GM21786 (cell line): ENCODE results near the gene CASZ1.

Experiments used
- ATAC-seq: cut with Tn5 transposase; IDR thresholded peaks from one replicate; pipeline ENCODE4 v1.9.1; 2021; ENCODE audit not compliant: unreplicated experiment

Gene CASZ1

DNA sequence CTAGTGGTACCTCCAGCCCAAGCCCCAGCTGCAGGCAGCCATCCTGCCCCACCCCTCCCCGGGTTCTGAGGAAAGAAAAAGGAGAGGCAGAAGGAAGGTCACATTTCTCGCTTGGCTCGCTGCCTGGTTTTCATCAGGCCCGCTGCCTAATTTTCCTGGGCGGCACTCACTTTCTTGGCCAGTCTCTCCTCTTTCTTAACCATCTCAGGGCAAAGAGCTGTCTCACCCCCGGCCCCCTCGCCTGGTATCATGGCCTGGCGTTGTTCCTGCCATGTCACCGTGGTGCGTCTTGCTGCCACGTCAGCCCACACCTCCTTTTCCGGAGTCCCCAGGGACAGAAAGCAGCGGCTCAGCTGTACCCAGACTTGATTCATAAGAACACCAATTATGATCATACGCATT is 26.6 kb upstream of the CASZ1 start:
- no peak for ATAC-seq

DNA sequence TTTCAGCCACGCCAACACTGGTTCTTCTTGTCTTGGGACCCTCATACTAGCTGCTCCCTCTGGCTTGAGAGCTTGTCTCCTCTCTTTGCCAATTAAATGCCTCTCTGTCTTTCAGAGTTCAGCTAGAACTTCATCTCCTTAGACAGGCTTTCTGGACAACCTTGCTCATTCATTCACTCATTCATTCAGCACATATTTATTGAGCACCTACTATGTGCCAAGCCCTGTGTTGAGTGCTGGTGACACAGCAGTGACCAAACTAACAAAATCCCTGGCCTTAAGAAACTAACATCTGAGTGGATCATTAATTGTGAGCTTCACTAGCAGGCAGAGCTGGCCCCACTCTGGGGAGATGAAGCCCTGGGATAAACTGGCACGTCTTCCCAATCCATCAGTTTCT is 24.9 kb upstream of the CASZ1 start:
- no peak for ATAC-seq

DNA sequence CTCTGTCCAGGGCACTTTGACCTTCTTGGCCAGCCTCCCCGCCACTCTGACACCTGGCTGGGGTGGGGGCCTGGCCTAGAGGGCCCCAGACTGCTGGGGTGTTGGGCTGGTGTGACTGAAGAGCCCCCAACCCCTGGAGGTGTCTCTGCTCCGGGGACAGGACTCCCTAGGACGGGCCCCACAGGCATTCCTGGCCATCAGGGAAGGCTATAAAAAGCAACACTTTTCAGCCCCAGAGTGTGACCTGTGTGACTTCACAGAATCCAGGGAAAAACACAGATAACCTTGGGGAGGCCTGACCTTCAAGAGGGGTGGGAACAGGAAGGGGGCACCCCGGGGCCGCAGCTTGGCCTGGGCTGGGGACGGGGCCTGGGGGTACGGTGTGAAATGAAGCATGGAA is 24.0 kb upstream of the CASZ1 start:
- ATAC-seq: no peak

DNA sequence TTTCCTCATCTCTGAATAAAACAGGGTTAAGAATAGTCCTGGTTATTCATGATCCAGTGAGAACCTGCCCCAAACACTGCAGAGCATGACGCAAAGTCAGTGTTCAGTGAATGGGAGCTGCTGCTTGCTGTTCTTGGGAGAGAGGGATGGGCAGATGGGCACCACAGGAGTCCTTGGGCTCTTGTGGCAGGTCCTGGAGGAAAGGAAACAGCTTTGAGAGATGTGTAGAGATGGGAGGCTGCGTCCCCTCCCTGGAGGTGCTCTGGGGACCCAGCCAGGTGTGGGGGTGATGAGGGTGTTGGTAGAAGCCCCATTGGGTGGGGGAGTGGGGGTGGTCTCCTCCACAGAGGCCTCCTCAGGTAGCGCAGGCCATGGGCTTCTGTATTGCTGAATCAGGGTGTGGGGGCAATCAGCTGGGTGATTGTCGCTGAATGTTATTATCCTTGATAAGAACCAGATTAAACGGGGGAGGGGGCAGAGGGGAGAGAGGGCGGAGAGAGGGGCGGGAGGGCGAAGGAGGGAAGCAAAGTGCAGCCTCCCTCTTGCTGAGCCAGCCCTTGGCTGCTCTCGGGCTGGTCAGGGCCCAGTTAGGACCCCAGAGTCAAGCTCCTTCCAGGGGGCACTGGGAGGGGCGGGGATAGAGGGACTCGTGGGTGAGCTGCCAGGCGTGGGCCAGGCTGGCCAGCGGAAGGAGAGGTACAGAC is 22.9 kb upstream of the CASZ1 start:
- ATAC-seq: no peak

DNA sequence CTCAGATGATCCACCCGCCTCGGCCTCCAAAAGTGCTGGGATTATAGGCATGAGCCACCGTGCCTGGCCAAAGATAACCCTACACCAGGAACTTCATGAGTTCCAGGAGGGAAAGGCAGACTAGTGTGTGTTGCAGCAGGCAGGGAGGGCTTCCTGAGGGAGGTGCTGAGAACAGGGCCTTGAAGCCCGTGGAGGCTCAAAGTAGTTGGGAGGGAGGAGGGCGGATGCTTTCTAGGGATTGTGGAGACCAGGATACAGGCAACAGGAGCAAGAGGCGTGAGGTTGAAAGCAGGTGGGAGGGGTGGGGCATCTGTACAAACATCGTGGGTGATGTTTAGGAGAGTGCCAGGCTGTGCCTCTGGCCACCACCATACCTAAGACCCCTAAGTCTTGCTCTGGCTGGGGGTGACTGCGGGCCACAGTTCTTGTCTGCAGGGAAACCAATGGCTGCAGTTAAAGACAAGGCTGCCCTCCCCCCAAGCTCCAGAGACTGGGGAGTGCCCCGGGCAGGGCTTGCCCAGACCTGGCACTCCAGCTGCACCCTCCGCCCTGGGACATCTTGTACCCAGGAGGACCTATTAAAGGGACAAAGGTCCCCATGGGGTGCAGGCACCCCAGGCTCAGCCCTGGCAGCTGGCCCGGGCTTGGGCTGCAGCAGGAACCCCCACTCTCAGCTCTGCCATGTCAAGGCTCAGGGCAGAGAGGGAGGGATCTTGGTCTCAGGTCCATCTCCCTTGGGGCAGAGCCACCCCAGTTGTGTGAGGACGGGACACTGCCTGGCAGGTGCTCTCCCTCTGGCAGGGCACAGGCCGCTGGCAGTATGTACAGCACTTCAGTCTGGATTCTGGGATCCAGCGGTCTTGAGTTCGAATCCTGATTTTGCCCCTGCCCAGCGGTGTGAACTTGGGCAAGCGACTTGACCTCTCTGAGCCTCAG is 22.1 kb upstream of the CASZ1 start:
- no peak for ATAC-seq

DNA sequence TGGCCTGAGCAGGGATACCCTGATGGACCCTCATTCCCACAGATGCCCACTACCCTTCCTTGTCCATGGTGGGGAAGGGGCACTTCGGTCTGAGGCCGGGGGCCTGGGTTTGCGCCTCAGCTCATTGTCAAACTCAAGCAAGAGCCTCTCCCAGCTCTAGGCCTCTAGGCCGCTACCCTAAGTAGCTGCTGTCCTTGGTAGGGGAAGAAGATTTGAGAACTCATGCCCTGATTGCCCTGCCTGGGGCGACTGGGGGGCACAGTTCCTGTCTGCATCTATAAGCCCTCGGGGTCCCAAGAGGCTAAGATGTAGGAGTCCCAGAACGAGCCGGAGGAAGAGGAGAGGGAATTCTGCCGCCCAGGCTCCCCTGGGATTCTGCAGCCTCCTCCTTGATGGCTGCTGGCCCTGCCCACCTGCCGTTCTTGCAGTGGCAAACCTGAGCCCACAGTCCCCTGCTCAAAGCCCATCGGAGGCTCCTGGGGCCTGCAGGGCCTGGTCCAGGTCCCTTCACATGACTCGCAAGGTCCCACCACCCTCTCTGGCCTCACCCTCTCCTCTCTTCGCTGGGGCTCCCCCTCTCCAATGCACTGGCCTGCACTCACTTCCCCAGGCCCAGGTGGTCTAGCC is 20.4 kb upstream of the CASZ1 start:
- ATAC-seq: no peak

DNA sequence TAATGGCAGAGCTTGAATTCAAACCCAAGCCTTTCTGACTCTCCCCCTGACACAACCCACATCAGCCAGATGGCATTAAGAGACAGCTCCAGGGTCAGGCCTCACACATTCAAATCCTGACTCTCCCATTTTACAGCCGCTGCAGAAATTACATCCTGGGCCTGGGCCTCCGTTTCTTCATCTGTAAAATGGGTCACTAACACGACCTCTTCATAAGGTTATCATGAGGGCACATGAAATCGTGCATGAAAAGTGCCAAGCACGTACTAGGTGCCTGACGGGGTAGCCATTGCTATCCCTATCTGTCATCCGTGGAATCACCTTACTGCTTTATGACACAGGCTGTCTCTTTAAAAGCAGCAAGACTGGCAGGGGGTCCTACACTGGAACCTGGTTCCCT is 19.8 kb upstream of the CASZ1 start:
- ATAC-seq: no peak

DNA sequence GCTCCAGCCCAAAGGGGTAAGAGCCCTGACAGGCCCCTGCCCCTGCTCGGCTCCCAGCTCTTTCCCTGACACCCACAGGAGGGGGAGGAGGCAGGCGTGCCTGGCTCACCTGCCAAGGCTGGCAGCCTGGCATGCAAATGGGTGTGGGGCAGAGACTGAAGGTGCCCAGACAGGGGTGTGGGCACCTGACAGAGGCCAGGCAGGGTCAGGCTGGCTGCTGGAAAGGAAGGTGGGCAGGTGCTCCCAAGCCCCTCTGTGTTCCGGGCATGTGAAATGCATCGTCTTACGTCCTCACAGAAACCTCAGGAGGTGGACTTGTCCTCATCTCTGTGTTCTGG is 19.4 kb upstream of the CASZ1 start:
- no peak for ATAC-seq

DNA sequence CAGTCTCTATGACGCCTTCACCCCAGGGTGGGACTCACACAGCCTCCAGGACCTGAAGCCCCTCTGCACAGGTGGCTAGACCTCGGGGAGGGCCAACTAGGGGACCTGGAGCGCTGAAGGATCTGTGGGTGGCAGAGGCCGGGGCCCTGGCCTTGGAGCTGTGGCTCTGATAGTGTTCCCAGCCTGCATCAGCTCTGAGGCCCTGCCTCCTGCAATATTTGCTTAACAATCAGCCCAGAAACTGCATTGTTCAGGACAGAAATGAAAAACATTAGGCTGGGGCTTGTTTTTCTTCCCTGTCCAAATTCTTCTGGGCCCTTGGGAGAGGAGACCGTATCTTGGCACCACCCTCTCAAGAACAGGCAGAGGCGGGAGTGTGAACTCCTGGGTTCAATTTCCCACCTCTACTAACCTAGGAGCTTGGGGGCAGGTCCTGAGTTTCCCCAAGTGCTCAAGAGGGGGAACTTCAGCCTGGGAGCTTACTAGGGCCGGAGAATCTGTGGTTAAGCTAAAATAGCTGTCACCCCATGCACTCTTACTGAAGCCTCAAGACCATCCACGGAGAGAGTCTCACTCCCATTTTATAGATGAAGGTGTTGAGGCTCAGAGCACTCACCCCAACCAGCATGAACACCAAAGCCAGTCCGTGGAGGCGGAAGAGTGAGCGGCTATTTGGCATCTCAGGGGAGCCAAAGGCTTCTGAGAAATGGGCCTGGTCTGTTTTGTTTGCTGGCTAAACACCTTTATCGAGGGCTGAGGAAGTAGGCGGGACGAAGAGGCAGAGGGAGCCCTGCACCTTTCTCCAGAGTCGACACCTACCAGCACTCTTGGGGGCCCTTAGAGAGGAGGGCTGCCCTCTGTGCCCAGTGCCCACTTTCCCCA is 18.8 kb upstream of the CASZ1 start:
- no peak for ATAC-seq

DNA sequence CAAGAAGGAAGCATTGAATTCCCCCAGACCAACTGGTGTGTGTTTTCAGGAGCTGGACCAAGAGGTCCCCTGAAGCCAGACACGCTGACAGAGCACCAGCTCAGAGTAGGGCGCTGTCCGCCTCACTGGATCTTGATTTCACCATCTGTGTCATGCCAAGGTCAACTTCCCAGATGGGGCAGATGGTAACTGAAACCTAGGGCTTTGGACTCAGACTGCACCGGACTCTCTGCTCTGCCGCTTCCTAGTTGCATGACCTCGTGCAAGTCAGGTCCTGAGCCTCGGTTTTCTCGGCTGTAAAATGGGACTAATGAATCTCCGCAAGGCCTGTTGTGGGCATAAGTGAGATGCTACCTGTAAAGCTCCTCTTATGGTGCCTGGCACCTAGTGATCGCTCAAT is 17.9 kb upstream of the CASZ1 start:
- no peak for ATAC-seq

DNA sequence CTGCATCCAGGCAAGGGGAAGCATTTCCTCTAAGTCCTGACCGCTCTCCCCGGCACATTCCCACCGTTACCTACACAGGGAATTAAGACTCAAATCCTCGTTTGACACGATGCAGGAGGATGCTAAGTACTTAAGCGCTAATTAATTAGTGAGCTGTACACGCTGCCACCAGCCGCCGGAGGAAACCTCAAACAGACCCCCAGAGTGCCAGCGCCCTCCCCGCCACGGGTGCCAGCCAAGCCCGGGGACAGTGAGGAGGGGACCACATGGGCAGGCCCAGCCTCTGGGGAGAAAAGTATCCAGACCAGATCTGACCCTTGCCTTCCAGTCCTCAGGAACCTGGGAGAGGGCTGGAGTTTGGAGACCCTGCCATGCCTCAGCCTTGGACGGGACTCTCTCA is 17.4 kb upstream of the CASZ1 start:
- ATAC-seq: no peak

DNA sequence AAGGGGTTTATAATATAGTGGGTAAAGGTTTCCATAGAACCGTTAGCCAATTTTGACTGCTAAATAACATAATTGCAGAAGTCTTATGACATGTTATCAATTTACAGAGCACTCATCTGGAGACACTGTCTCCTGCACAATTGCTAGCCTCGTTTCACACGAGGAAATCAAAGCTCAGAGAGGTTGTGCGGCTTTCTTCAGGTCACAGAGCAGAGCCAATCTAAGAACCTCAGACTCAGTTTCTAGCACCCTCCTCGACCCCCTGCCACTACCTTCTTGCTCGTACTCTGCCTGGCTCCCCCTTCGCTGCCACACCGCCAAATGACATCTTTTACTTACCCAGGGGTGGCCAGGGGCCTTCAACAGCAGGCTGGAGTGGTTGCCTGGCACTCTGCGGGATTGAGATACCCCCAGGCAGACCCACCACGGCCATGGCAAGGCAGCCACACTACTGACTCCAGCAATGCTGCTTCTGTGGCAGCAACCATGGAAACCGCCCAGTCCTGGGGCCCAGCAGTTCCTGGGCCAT is 16.0 kb upstream of the CASZ1 start:
- no peak for ATAC-seq

DNA sequence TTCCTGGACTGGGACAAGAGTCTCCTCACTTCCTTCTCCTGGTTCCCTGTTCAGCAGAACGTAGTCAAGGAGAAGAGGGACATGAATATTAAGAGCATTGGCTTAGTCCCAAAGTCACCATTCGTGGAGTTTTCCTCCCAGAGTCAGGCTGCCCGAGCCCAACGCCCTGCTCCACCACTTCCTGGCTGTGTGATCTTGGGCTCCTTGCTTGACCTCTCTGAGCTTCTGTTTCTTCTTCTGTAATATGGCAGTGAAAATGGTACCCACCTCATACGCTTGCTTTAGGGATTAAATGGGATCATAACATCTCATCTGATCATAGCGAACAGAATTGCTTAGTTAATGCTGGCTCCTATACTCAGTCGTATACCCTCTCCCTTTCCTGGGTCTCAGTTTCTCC is 12.0 kb upstream of the CASZ1 start:
- no peak for ATAC-seq

DNA sequence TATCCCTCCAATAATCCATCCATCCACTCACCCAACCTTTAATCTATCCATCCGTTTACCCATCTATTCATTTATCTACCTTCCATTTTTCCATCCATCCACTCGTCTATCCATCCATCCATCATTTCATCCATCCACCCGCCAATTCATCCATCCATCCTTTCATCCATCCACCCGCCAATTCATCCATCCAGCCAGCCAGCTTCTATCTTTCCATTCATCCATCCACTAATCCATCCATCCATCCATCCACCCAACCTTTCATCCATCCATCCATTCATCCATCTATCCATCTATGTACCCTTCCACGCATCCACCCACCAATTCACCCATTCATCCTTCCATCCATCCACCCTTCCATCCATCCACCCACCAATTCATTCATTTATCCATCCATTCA is 10.5 kb upstream of the CASZ1 start:
- no peak for ATAC-seq

DNA sequence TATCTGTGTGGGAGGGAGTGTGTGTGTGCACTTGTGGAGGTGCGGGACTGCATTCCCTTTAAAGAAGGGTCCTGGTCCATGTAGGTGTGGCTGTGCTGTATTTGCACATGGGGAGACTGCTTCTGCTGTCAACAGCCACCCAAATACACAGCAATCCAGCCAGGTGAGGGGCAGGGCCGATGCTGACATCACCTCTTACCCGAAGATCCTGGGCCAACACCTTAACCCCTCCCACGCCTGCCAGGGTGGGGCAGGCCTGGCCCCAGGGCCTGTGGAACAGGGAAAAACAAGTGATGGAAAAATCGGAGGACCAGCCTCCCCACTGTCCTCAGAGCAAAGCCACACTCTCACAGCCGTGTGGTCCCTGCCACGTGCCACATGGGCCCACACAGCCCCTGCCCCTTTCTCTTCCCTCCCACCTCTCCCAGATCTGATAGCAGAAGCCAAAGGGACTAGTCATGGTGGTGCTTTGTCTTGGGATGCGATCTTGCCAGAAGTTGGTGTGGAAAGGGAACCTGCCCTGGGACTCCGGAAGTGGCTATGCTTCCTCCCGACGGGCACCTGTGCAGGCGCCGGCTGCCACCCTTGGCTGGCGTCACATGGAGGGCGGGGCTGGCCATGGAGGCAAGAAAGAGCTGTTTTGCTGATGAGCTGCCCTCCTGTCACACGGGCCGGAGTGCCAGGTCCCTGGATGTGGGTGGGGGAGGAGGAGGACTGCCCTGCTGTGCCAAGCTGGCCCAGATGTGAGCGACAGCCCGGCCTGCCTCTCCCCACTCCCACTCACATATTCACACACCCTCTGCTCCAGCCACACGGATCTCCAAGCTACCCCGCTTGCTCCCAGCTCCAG is 7.8 kb upstream of the CASZ1 start:
- ATAC-seq: no peak

DNA sequence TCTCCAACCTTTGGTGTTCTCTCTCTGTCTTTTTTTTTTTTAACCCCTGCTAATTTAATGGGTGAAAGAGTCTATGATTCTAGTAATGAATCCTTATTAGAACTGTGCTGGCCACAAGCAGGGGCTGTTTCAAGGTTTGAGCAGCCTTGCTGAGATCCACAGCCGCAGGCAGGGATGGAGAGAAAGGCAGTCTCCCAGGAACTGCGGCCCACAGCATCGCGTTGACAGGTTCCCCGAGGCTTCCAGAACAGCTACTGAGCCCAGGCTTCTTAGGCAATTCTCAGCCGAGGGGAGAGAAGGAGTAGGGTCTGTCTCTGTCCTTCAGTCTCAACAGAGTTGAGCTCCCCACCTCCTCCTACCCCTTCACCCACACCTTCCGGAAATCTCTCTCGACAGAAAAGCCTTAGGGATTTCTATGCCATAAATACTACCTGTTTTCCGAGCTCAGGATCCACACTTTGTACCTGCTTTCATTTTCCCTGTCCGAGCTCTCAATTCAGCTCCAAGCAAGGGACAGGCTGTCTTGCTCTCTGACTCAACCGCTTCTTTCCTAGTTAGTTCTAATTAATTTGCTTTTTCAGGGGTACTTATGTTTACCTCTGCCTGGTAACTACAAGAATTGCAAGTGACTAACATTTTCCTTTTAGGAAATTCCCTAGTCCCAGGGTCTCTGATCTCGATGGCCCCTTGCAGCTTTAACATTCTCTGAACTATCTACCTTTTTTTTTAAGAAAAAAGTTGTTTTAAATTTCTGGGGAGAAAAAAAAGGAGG is 6.7 kb upstream of the CASZ1 start:
- ATAC-seq: no peak

DNA sequence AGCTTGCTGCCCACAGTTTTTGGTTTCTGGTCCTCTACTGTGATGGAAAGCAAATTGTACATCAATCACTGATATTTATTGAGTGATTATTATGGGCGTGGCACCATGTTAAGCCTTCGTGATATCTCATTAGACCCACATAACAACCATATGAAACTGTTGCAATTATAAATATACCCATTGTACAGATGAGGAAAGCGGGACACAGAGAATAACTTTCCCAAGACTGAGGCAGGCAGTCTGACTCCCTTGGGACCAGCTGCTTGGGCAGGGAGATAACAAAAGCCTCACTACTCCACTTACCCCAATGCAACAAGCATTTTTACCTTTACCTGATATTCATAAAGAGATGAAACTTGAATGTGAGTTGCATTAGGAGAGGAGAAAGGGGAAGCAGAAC is 4.3 kb upstream of the CASZ1 start:
- no peak for ATAC-seq

DNA sequence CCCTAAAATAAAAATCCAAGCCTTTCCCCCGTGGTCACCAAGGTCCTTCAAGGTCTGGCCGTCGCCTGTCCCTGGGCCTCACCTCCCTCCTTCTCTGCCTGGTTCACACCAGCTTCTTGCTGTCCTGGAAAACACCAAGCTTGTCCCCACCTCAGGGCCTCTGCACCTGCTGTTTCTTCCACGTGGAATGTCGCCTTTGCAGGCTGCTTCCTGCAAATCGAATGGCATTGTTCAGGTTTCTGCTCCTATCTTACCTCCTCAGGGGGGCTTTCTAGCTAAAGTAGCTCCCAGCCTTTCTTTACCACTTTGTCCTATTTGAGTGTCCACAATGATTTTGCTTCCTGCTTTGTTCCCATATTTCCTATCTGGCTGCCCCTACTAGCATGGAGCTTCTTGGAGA is 3.3 kb upstream of the CASZ1 start:
- no peak for ATAC-seq

DNA sequence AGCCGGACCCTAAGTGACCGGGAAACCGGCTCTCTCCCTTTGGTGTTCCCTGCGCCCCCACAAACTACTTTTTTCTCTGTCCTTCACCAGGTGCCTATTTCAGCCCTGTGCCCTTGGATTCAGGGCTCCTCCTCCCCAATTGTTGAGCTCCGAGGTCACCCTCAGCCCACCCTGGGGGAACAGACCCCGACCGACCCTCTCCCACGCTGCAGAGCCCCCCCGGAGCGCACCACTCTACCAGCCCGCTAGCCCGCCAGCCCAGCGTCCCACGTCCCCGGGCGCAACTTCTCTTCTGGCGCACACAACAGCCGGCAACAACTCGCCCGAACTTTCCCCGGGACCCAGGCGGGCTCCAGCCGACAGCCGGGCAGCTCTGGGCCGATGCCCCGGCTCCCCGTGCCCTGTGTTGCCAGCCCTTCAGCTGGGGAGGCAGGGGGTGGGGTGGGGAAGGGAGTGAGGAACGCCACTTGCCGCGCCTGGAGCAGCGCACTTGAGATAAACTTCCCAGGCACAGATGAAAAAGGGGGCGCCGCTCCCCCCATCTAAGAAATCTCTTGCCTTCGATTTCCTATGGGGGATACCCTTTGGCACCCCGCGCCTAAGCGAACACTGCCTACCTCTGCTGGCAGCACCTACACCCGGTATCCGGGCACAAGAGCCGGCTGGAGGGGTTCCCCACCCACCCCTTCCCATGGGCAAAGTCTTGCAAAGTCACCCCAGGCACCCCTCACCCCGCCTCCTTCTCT is 997 bp downstream of the CASZ1 start:
- no peak for ATAC-seq
